ENCODE data around the gene LRRC14B. TPM values are rescaled to one million over a fixed set of nuclear protein-coding genes. Genes with fewer than 3 reads are reported as not detected.
"Not testable (repeated sequence)": the region's sequence is repeated elsewhere in the genome, so short reads cannot be mapped to it uniquely, and the experiment has no call there.

Gene LRRC14B
- total RNA-seq, 2 donors from 2014 or later: not detected

GRCh38 chr5:163338-163620 lies 28.0 kb upstream of the LRRC14B start:
- ATAC-seq (no peak), DNase-seq (no peak)
- H3K4me3 Mint-ChIP-seq: no peak overlapping the region
- no peaks in the 10 kb centered on the region for H3K9me3 ChIP-seq (ENCODE audit: control insufficient read depth, low read length, poor library complexity, severe bottlenecking)
- H3K27ac Mint-ChIP-seq: no peak overlapping the region
- peaks cover 32% of the 10 kb centered on the region for H3K27me3 Mint-ChIP-seq
- peaks cover 3% of the 10 kb centered on the region for H3K36me3 Mint-ChIP-seq (ENCODE audit: low read depth)
- peaks cover 2% of the 10 kb centered on the region for H3K4me1 Mint-ChIP-seq

GRCh38 chr5:163841-164240 lies 27.5 kb upstream of the LRRC14B start:
- Mint-ChIP-seq H3K27ac (no peak overlapping the region), H3K27me3 (peaks cover 29% of the 10 kb centered on the region), H3K4me3 (no peak overlapping the region), H3K36me3 (ENCODE audit: low read depth) (peaks cover 3% of the 10 kb centered on the region), H3K4me1 (peaks cover 2% of the 10 kb centered on the region)
- ATAC-seq: no peak
- no peak for DNase-seq
- H3K9me3 ChIP-seq (ENCODE audit: control insufficient read depth, low read length, poor library complexity, severe bottlenecking): no peaks in the 10 kb centered on the region

GRCh38 chr5:164244-164643 lies 27.1 kb upstream of the LRRC14B start:
- no peak overlapping the region for H3K4me3 Mint-ChIP-seq
- no peaks in the 10 kb centered on the region for H3K9me3 ChIP-seq (ENCODE audit: control insufficient read depth, low read length, poor library complexity, severe bottlenecking)
- DNase-seq (no peak), ATAC-seq (no peak)
- H3K27ac Mint-ChIP-seq: no peak overlapping the region
- peaks cover 2% of the 10 kb centered on the region for H3K36me3 Mint-ChIP-seq (ENCODE audit: low read depth)
- H3K4me1 Mint-ChIP-seq: peaks cover 2% of the 10 kb centered on the region
- peaks cover 25% of the 10 kb centered on the region for H3K27me3 Mint-ChIP-seq

- not testable (repeated sequence) for H3K36me3 Mint-ChIP-seq (ENCODE audit: low read depth); ATAC-seq; H3K27ac Mint-ChIP-seq; H3K9me3 ChIP-seq (ENCODE audit: control insufficient read depth, low read length, poor library complexity, severe bottlenecking); H3K4me3 Mint-ChIP-seq; DNase-seq; H3K4me1 Mint-ChIP-seq
- H3K27me3 Mint-ChIP-seq: peaks cover 20% of the 10 kb centered on the region
Observed at GRCh38 chr5:164783-165182, 26.5 kb upstream of the LRRC14B start.

GRCh38 chr5:166441-167372 lies 24.6 kb upstream of the LRRC14B start:
- no peak overlapping the region for H3K4me3 Mint-ChIP-seq
- H3K27ac Mint-ChIP-seq: no peak overlapping the region
- ATAC-seq (no peak), DNase-seq (no peak)
- no peaks in the 10 kb centered on the region for H3K36me3 Mint-ChIP-seq (ENCODE audit: low read depth)
- H3K27me3 Mint-ChIP-seq: peaks cover under 1% of the 10 kb centered on the region
- H3K4me1 Mint-ChIP-seq: no peaks in the 10 kb centered on the region
- H3K9me3 ChIP-seq (ENCODE audit: control insufficient read depth, low read length, poor library complexity, severe bottlenecking): no peaks in the 10 kb centered on the region

GRCh38 chr5:167511-167910 lies 23.8 kb upstream of the LRRC14B start:
- H3K9me3 ChIP-seq (ENCODE audit: control insufficient read depth, low read length, poor library complexity, severe bottlenecking): no peaks in the 10 kb centered on the region
- no peak overlapping the region for H3K27ac Mint-ChIP-seq
- H3K4me1 Mint-ChIP-seq: no peaks in the 10 kb centered on the region
- H3K27me3 Mint-ChIP-seq: peaks cover 2% of the 10 kb centered on the region
- ATAC-seq: no peak
- DNase-seq: no peak
- no peak overlapping the region for H3K4me3 Mint-ChIP-seq
- H3K36me3 Mint-ChIP-seq (ENCODE audit: low read depth): no peaks in the 10 kb centered on the region

- no peak overlapping the region for H3K4me3 Mint-ChIP-seq
- DNase-seq: no peak
Observed at GRCh38 chr5:167982-168660, 23.2 kb upstream of the LRRC14B start.

GRCh38 chr5:169071-169727 lies 22.1 kb upstream of the LRRC14B start:
- ATAC-seq (no peak), DNase-seq (no peak)
- H3K9me3 ChIP-seq (ENCODE audit: control insufficient read depth, low read length, poor library complexity, severe bottlenecking): no peaks in the 10 kb centered on the region
- H3K4me3 Mint-ChIP-seq: no peak overlapping the region
- H3K27ac Mint-ChIP-seq: no peak overlapping the region
- H3K27me3 Mint-ChIP-seq: peaks cover 17% of the 10 kb centered on the region
- peaks cover 2% of the 10 kb centered on the region for H3K4me1 Mint-ChIP-seq
- H3K36me3 Mint-ChIP-seq (ENCODE audit: low read depth): no peaks in the 10 kb centered on the region

More at GRCh38 chr5:167982-168660, 23.2 kb upstream of the LRRC14B start:
- Mint-ChIP-seq H3K27me3 (peaks cover 8% of the 10 kb centered on the region), H3K27ac (no peak overlapping the region), H3K36me3 (ENCODE audit: low read depth) (no peaks in the 10 kb centered on the region), H3K4me1 (no peaks in the 10 kb centered on the region)
- ATAC-seq: no peak
- no peaks in the 10 kb centered on the region for H3K9me3 ChIP-seq (ENCODE audit: control insufficient read depth, low read length, poor library complexity, severe bottlenecking)

- peaks cover 4% of the 10 kb centered on the region for H3K4me1 Mint-ChIP-seq
- H3K9me3 ChIP-seq (ENCODE audit: control insufficient read depth, low read length, poor library complexity, severe bottlenecking): no peaks in the 10 kb centered on the region
- no peak overlapping the region for H3K4me3 Mint-ChIP-seq
- ATAC-seq (no peak), DNase-seq (no peak)
- no peak overlapping the region for H3K27ac Mint-ChIP-seq
- H3K27me3 Mint-ChIP-seq: peaks cover 17% of the 10 kb centered on the region
- H3K36me3 Mint-ChIP-seq (ENCODE audit: low read depth): no peaks in the 10 kb centered on the region
Observed at GRCh38 chr5:169728-170094, 21.6 kb upstream of the LRRC14B start.

- H3K9me3 ChIP-seq (ENCODE audit: control insufficient read depth, low read length, poor library complexity, severe bottlenecking): no peaks in the 10 kb centered on the region
- no peaks in the 10 kb centered on the region for H3K36me3 Mint-ChIP-seq (ENCODE audit: low read depth)
- H3K27me3 Mint-ChIP-seq: peaks cover 17% of the 10 kb centered on the region
- H3K4me3 Mint-ChIP-seq: no peak overlapping the region
- no peak overlapping the region for H3K27ac Mint-ChIP-seq
- ATAC-seq (no peak), DNase-seq (no peak)
- peaks cover 4% of the 10 kb centered on the region for H3K4me1 Mint-ChIP-seq
Observed at GRCh38 chr5:170971-171800, 20.1 kb upstream of the LRRC14B start.

- ATAC-seq (no peak), DNase-seq (no peak)
- Mint-ChIP-seq H3K27me3 (peaks cover 17% of the 10 kb centered on the region), H3K27ac (no peak overlapping the region), H3K4me1 (peaks cover 4% of the 10 kb centered on the region), H3K4me3 (no peak overlapping the region), H3K36me3 (ENCODE audit: low read depth) (no peaks in the 10 kb centered on the region)
- H3K9me3 ChIP-seq (ENCODE audit: control insufficient read depth, low read length, poor library complexity, severe bottlenecking): no peaks in the 10 kb centered on the region
Observed at GRCh38 chr5:171801-172331, 19.4 kb upstream of the LRRC14B start.

GRCh38 chr5:172421-172820 lies 18.9 kb upstream of the LRRC14B start:
- Mint-ChIP-seq H3K27ac (no peak overlapping the region), H3K27me3 (peaks cover 22% of the 10 kb centered on the region), H3K4me1 (peaks cover 4% of the 10 kb centered on the region), H3K36me3 (ENCODE audit: low read depth) (no peaks in the 10 kb centered on the region), H3K4me3 (no peak overlapping the region)
- no peak for ATAC-seq
- no peaks in the 10 kb centered on the region for H3K9me3 ChIP-seq (ENCODE audit: control insufficient read depth, low read length, poor library complexity, severe bottlenecking)
- DNase-seq: no peak
